GM21576 (cell line): ENCODE results near the gene TSPAN5.
"Not testable (repeated sequence)": the region's sequence is repeated elsewhere in the genome, so short reads cannot be mapped to it uniquely, and the experiment has no call there.

Experiments used
- ATAC-seq: cut with Tn5 transposase; IDR thresholded peaks from one replicate; pipeline ENCODE4 v1.9.1; 2021; ENCODE audit warnings: mild to moderate bottlenecking, moderate library complexity; ENCODE audit not compliant: unreplicated experiment

The TSPAN5 gene

GRCh38 chr4:98503676-98504075, 154.7 kb downstream of the TSPAN5 start:
- no peak for ATAC-seq

- ATAC-seq = no peak
Observed at GRCh38 chr4:98502624-98503023, 155.8 kb downstream of the TSPAN5 start.

GRCh38 chr4:98502031-98502430, 156.4 kb downstream of the TSPAN5 start:
- ATAC-seq = no peak

- ATAC-seq = no peak
Observed at GRCh38 chr4:98501383-98501782, 157.0 kb downstream of the TSPAN5 start.

- ATAC-seq = no peak
Observed at GRCh38 chr4:98498774-98499173, 159.6 kb downstream of the TSPAN5 start.

- no peak for ATAC-seq
Observed at GRCh38 chr4:98496152-98496845, 162.1 kb downstream of the TSPAN5 start.

GRCh38 chr4:98493296-98493695, 165.1 kb downstream of the TSPAN5 start:
- ATAC-seq = peak; percentile 88

- no peak for ATAC-seq
Observed at GRCh38 chr4:98491899-98492559, 166.4 kb downstream of the TSPAN5 start.

GRCh38 chr4:98490251-98490650, 168.2 kb downstream of the TSPAN5 start:
- no peak for ATAC-seq

- no peak for ATAC-seq
Observed at GRCh38 chr4:98485816-98486345, 172.5 kb downstream of the TSPAN5 start.

- ATAC-seq = no peak
Observed at GRCh38 chr4:98484031-98484430, 174.4 kb downstream of the TSPAN5 start.

GRCh38 chr4:98482847-98483806, 175.3 kb downstream of the TSPAN5 start:
- ATAC-seq = peak; percentile 88

- peak; percentile 15 for ATAC-seq
Observed at GRCh38 chr4:98482503-98482846, 175.9 kb downstream of the TSPAN5 start.

GRCh38 chr4:98481167-98481566, 177.2 kb downstream of the TSPAN5 start:
- no peak for ATAC-seq

GRCh38 chr4:98480535-98480934, 177.9 kb downstream of the TSPAN5 start:
- no peak for ATAC-seq

- ATAC-seq = not testable (repeated sequence)
Observed at GRCh38 chr4:98479590-98479989, 178.8 kb downstream of the TSPAN5 start.

GRCh38 chr4:98476891-98477290, 181.5 kb downstream of the TSPAN5 start:
- ATAC-seq = no peak

- ATAC-seq = no peak
Observed at GRCh38 chr4:98474408-98474844, 184.0 kb downstream of the TSPAN5 start.

GRCh38 chr4:98473046-98473445, 185.4 kb downstream of the TSPAN5 start:
- no peak for ATAC-seq

GRCh38 chr4:98470831-98471230, 187.6 kb downstream of the TSPAN5 start:
- ATAC-seq = no peak

GRCh38 chr4:98470366-98470765, 188.0 kb downstream of the TSPAN5 start:
- no peak for ATAC-seq
